Activated naive CD4-positive, alpha-beta T cell treated with anti-CD3 and anti-CD28 coated beads for 36 hours (primary cell): Measurements from ENCODE around the gene EXOC3L4. TPM values are rescaled to one million over a fixed set of nuclear protein-coding genes. Genes with fewer than 3 reads are reported as not detected.

Source experiments
- CTCF ChIA-PET: fragments of 350-600 bp; sonication (Branson Sonifier 250); formaldehyde crosslinking; loops from one replicate; lab custom pipeline; 2021; ENCODE audit warnings: antibody characterized with exemption; lab: Charles Lee
- DNase-seq: peaks from one replicate; pipeline ENCODE4 v3.0.0-alpha.2; 2020
- H3K27ac Mint-ChIP-seq: one replicate; pipeline ENCODE4 v1.8.0; 2021; ENCODE audit warnings: mild to moderate bottlenecking, mixed read lengths
- H3K27me3 Mint-ChIP-seq: one replicate; pipeline ENCODE4 v1.8.0; 2021; ENCODE audit warnings: low read depth, mixed read lengths
- H3K36me3 Mint-ChIP-seq: one replicate; pipeline ENCODE4 v1.8.0; 2021; ENCODE audit warnings: low read depth, mixed read lengths
- H3K4me1 Mint-ChIP-seq: one replicate; pipeline ENCODE4 v1.8.0; 2021; ENCODE audit warnings: low read depth, mixed read lengths
- H3K4me3 Mint-ChIP-seq: one replicate; pipeline ENCODE4 v1.8.0; 2021; ENCODE audit warnings: mild to moderate bottlenecking, moderate library complexity, mixed read lengths
- H3K9me3 Mint-ChIP-seq: one replicate; pipeline ENCODE4 v1.8.0; 2021; ENCODE audit warnings: mixed read lengths
- intact Hi-C: fragments of 100-400 bp; cut with micrococcal nuclease; formaldehyde crosslinking; loops from one replicate; pipeline ENCODE4 v1.15.1; 2023
- total RNA-seq, 2 experiments: library from RNA; stranded (reverse); gene quantifications; one replicate each; pipeline ENCODE4 v1.2.3, GENCODE V29; 2021

EXOC3L4 gene
- total RNA-seq, 2 experiments from 2014 or later, result not detected

- no peak within 1 kb of the TSS for H3K4me3 Mint-ChIP-seq
- H3K9me3 Mint-ChIP-seq, result no peaks in the 10 kb centered on the region
- no peak for DNase-seq
- H3K36me3 Mint-ChIP-seq, result no peaks in the 10 kb centered on the region
- H3K4me1 Mint-ChIP-seq, result peaks cover 4% of the 10 kb centered on the region
- H3K27ac Mint-ChIP-seq, result no peak within 1 kb of the TSS
- intact Hi-C loops, result no loop called here
- CTCF ChIA-PET, result interaction anchor here (1.3 kb wide), 1 partner anchor 17 kb away, joined by 3 read pairs; no protein-coding TSS in a partner anchor
- H3K27me3 Mint-ChIP-seq, result peaks cover 23% of the 10 kb centered on the region
Observed at GRCh38 chr14:103122947-103123633, 28.6 kb downstream of the EXOC3L4 start, which contains the start of gene TNFAIP2. Gene TNFAIP2, plus strand, starts transcription at chr14:103123461. Its CDS starts 2,997 bp downstream, at chr14:103126458.

DNA sequence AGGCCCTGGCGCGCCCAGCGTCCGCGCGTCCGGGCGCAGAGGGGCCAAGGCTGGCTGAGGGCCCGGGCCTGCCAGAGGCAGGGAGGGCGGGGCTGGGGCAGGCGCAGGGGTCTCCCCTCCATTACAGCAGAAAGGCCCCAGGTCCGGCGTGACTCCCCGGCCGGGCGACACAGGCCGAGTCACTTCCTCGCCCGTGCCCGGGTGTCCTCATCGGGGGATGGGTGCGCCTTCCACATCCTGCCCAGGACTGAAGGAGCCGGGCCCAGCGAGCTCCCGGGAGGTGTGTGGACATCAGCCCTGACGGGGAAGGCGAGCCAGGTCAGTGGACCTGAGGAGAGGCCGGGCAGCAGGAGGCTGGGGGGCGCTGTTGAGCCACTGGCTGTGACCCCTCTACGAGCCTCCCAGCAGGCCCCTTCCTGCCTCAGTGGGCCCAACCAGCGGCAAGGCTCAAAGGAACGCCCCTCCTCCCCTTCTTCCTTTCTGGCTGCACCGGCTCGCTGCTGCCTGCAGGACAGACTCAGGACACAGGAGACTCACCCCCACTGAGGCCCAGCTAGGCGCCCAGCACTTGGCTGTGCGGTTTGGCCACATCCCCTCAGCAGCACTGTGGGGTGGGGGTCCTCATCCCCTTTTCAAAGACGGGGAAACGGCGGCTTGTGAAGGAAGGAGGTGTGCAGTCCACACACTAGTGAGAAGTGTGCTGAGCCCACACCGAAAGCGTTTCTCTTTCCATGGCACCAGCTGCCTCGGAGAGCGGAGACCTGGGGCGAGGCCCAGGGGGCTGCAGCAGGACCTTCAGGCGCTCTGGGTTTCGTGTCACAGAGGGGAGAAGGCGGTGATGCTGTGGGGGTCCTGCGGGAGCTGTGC, 29.3 kb downstream of the EXOC3L4 start:
- CTCF ChIA-PET, result interaction anchor here (1.3 kb wide), 1 partner anchor 18 kb away, joined by 3 read pairs; no protein-coding TSS in a partner anchor
- no peak for DNase-seq
- no peak overlapping the region for H3K4me3 Mint-ChIP-seq
- H3K9me3 Mint-ChIP-seq, result no peaks in the 10 kb centered on the region
- no peaks in the 10 kb centered on the region for H3K36me3 Mint-ChIP-seq
- peaks cover 23% of the 10 kb centered on the region for H3K27me3 Mint-ChIP-seq
- peaks cover 4% of the 10 kb centered on the region for H3K4me1 Mint-ChIP-seq
- H3K27ac Mint-ChIP-seq, result no peak overlapping the region
- intact Hi-C loops, result no loop called here

DNA sequence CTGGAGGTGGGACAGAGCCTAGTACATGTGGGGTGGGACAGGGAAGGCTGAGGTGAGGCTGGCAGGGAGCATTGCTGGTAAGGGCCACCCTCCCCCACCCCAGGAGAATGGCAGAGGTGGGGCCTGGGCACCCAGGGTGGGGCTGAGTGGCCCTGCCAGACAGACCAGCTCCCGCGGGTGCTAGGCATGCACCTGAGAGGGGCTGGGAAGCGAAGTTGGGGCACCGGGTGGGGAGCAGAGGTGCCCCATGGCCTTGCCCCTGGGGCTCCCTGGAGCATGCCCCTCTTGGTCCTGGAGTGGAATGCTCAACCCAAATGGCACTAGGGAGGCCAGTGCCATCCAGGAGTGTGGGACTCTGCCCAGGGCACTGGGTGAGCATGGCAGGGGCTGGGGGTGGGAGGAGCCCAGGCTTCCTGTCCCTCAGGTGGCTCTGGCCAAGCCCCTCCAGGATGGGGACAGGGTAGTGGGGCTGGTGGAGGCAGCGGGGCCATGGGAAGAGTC, 30.0 kb downstream of the EXOC3L4 start:
- peaks cover 4% of the 10 kb centered on the region for H3K4me1 Mint-ChIP-seq
- peaks cover 22% of the 10 kb centered on the region for H3K27me3 Mint-ChIP-seq
- intact Hi-C loops, result no loop called here
- H3K4me3 Mint-ChIP-seq, result no peak overlapping the region
- CTCF ChIA-PET, result interaction anchor here (1.3 kb wide), 1 partner anchor 18 kb away, joined by 3 read pairs; no protein-coding TSS in a partner anchor
- H3K36me3 Mint-ChIP-seq, result no peaks in the 10 kb centered on the region
- H3K9me3 Mint-ChIP-seq, result no peaks in the 10 kb centered on the region
- no peak overlapping the region for H3K27ac Mint-ChIP-seq
- DNase-seq, result no peak

DNA sequence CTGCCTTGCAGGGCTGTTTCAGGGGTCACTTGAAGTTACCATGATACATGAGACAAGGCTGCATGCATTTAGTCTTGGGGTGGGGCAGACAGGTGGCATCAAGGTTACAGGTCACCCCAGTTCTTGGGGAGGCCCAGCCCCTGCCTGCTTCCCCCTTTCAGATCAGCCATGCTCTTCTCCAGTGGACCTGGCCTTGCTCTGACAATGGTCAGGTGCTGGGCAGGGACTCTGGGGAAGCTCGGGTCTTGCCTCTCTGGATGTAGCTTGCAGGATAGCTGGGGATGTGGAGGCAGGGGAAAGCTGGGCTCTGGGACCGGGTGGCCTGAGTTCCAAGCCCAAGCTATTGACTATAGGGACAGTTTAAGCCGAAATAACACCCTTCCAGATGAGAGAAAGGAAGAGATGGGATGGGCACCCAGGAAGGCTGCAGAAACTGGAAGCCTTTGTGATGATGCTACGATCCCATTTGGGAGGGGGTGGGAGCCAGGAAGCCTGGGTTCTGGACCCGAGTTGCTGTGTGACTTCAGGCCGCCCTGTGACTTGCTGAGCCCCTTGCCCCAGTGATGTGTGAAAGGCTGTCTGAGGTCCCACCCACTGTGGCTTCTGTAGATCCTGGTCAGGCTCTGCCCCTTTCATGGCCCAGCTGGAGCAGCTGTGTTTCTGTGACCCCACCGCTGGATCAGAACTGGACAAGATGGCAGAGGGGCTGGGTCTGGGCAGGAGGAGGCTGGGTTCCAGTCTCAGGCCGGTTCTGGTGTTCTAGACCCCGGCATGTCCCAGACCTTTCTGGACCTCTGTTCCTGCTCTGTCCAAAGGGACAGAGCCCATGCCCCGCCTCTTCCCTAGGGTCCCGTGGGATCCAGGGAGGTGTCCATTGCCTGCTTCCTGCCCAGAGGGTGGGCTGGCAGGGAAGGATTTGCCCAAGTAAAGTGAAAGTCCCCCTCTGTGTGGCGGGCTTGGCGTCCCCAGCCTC, 30.9 kb downstream of the EXOC3L4 start:
- intact Hi-C loops, result no loop called here
- DNase-seq, result no peak
- no peak overlapping the region for H3K4me3 Mint-ChIP-seq
- CTCF ChIA-PET, result no interaction called here
- H3K4me1 Mint-ChIP-seq, result peaks cover 4% of the 10 kb centered on the region
- H3K27ac Mint-ChIP-seq, result no peak overlapping the region
- no peaks in the 10 kb centered on the region for H3K36me3 Mint-ChIP-seq
- peaks cover 17% of the 10 kb centered on the region for H3K27me3 Mint-ChIP-seq
- no peaks in the 10 kb centered on the region for H3K9me3 Mint-ChIP-seq

DNA sequence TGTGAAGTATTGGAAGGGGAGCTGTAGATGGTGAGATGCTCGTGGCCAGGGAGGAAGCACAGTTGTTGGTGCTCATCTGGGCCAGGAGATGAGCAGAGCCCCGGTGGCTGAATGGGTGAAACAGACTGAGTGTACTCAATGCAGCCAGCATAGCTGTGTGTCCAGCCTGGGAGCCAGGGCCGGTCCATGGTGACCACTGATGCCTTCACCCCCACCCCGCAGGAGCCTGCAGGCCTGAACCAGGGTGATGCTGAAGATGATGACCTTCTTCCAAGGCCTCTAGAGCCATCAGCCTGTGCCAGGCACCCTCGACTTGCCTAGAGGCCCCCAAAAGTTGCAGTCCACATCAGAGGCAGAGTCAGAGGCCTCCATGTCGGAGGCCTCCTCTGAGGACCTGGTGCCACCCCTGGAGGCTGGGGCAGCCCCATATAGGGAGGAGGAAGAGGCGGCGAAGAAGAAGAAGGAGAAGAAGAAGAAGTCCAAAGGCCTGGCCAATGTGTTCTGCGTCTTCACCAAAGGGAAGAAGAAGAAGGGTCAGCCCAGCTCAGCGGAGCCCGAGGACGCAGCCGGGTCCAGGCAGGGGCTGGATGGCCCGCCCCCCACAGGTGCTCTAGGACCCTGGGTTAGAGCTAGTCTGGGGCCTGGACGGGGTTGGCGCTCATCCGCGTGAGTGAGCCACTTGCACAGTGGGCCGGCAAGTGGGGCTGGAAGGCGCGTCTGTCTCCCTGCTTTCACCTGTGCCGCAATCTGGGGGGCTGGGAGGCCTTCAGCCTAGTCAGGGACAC, 31.8 kb downstream of the EXOC3L4 start:
- Mint-ChIP-seq H3K4me3 (no peak overlapping the region), H3K36me3 (no peaks in the 10 kb centered on the region), H3K4me1 (peaks cover 4% of the 10 kb centered on the region), H3K27ac (no peak overlapping the region), H3K9me3 (no peaks in the 10 kb centered on the region), H3K27me3 (peaks cover 15% of the 10 kb centered on the region)
- intact Hi-C loops, result no loop called here
- no peak for DNase-seq
- CTCF ChIA-PET, result no interaction called here

- H3K27me3 Mint-ChIP-seq, result peaks cover 12% of the 10 kb centered on the region
- no peaks in the 10 kb centered on the region for H3K9me3 Mint-ChIP-seq
- H3K4me1 Mint-ChIP-seq, result peaks cover 4% of the 10 kb centered on the region
- intact Hi-C loops, result no loop called here
- no peaks in the 10 kb centered on the region for H3K36me3 Mint-ChIP-seq
- no peak overlapping the region for H3K27ac Mint-ChIP-seq
- no peak overlapping the region for H3K4me3 Mint-ChIP-seq
- no peak for DNase-seq
- CTCF ChIA-PET, result no interaction called here
Observed at GRCh38 chr14:103126873-103127304, 32.4 kb downstream of the EXOC3L4 start.

DNA sequence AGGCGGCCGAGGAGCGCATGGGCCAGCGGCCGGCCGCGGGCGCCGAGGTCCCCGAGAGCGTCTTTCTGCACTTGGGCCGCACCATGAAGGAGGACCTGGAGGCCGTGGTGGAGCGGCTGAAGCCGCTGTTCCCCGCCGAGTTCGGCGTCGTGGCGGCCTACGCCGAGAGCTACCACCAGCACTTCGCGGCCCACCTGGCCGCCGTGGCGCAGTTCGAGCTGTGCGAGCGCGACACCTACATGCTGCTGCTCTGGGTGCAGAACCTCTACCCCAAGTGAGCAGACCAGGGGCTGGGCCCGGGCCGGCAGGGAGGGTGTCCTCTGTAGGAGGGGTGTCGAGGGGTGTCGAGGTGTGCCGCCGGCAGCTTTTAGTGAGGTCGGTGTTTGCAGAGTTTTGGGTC, 32.8 kb downstream of the EXOC3L4 start:
- Mint-ChIP-seq H3K36me3 (no peaks in the 10 kb centered on the region), H3K9me3 (no peaks in the 10 kb centered on the region), H3K4me1 (no peaks in the 10 kb centered on the region), H3K4me3 (no peak overlapping the region), H3K27me3 (peaks cover 8% of the 10 kb centered on the region), H3K27ac (no peak overlapping the region)
- DNase-seq, result no peak
- intact Hi-C loops, result no loop called here
- CTCF ChIA-PET, result no interaction called here

DNA sequence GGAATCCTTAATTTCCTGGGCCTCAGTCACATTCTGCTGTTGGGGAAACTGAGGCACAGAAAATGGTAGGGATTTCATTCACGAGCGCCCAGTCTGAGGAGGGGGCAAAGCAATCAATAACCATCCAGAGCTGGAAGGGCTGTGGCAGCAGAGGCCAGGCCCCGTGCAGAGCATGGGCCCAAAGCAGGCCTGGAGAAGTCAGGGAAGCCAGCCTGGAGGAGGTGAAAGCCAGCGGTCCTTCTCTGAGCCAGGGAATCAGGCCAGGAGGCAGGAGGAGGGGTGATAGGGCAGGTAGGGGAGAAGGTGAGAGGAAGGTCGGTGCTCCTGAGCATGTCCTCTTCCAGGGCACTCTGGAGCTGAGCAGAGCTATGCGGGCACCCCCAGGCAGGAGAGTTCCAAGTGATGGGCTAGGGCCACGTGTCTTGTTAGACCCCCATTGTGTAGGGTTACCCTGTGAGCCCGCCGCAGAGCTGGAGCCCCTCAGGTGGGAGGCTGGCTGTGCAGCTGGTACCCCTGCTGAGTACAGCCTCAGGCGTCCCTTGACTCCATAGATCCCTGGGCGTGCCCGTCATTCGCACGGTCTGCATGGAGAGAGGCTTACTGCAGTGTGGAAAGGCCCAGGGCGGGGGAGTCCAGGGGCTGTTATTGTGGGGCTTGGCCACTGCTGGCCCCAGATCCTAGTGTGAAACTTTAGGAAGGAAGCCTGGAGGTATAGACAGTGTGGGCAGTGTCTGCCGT, 33.5 kb downstream of the EXOC3L4 start:
- intact Hi-C loops, result no loop called here
- no peak overlapping the region for H3K4me3 Mint-ChIP-seq
- CTCF ChIA-PET, result interaction anchor here (3.3 kb wide), 1 partner anchor 22 kb away, joined by 11 read pairs; no protein-coding TSS in a partner anchor
- no peaks in the 10 kb centered on the region for H3K9me3 Mint-ChIP-seq
- DNase-seq, result no peak
- no peaks in the 10 kb centered on the region for H3K36me3 Mint-ChIP-seq
- peaks cover 8% of the 10 kb centered on the region for H3K27me3 Mint-ChIP-seq
- H3K27ac Mint-ChIP-seq, result no peak overlapping the region
- H3K4me1 Mint-ChIP-seq, result no peaks in the 10 kb centered on the region

DNA sequence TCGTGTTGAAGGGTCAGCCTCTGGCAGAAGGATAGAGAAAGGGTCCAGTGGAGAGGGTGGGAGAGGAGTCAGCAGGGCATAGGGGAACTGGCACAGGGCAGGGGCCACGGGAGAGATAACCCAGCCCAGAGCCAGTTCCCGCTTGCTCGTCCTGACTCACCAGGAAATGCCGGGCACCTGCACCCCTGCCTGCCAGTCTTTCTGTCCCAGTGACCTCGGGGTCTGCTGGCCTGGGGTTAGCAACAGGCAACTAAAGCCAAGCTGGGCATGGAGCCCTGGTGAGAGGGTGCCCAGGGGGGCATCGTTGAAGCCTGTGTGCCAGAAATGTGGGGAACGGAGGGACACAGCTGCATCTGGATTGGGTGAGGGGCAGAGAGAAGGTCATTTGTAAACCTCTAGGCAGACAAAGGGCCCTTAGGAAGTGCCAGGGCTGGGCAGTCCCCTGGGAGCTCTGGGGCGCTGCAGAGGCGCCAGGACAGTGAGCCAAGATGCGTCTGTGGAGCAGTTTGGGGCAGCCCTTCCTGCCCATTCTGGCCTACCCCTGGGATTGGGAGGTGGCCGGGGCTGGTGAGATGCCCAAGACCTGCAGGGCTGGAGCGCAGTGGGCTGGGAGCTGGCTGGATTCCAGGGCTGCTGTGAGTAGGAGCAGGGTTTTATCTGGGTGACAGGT, 34.2 kb downstream of the EXOC3L4 start:
- intact Hi-C loops, result no loop called here
- Mint-ChIP-seq H3K27me3 (peaks cover 7% of the 10 kb centered on the region), H3K9me3 (no peaks in the 10 kb centered on the region), H3K4me3 (no peak overlapping the region), H3K4me1 (no peaks in the 10 kb centered on the region), H3K27ac (no peak overlapping the region), H3K36me3 (no peaks in the 10 kb centered on the region)
- CTCF ChIA-PET, result interaction anchor here (0.6 to 3.3 kb wide), 2 partner anchors 23 to 97 kb away, joined by 3 to 11 read pairs; no protein-coding TSS in a partner anchor
- DNase-seq, result no peak

DNA sequence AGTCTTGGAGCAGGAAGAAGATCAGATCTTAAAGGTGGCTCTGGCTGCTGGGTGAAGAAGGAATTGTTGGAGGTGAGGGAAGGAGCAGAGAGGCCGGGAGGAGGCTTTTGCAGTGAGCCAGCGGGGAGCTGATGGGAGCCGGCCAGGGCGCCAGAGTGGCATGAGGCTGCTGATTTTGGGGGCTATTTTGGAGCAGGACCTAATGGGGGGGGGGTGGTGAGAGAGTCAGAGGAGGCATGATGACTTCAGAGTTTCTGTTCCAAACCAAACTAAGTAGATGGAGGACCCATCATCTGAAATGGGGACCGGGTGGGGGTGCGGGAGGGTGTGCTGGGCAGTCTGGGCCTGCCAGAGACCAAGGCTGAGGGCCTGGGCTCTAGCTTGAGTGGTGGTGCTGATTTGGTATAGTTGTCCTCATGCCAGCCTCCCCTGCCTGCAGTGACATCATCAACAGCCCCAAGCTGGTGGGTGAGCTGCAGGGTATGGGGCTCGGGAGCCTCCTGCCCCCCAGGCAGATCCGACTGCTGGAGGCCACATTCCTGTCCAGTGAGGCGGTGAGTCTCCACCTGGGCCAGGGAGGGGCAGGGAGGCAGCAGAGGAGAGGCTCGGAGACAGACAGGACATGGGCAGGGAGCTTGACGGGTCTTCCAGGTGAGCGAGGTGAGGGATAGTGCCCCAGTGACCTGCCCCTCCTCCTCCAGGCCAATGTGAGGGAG, 34.9 kb downstream of the EXOC3L4 start:
- H3K27ac Mint-ChIP-seq, result no peak overlapping the region
- H3K27me3 Mint-ChIP-seq, result peaks cover under 1% of the 10 kb centered on the region
- intact Hi-C loops, result no loop called here
- no peak overlapping the region for H3K4me3 Mint-ChIP-seq
- DNase-seq, result no peak
- no peaks in the 10 kb centered on the region for H3K36me3 Mint-ChIP-seq
- no peaks in the 10 kb centered on the region for H3K4me1 Mint-ChIP-seq
- CTCF ChIA-PET, result interaction anchor here (0.6 to 3.3 kb wide), 2 partner anchors 23 to 97 kb away, joined by 3 to 11 read pairs; no protein-coding TSS in a partner anchor
- no peaks in the 10 kb centered on the region for H3K9me3 Mint-ChIP-seq
